NCI-H1105 (cell line): ENCODE measurements around the gene TOP3B.
"Not testable (repeated sequence)": the region's sequence is repeated elsewhere in the genome, so short reads cannot be mapped to it uniquely, and the experiment has no call there.

Experiments
- DNase-seq: peaks from one replicate; lab custom pipeline; 2025; lab: John Stamatoyannopoulos, UW

TOP3B gene

GRCh38 chr22:21944871-21945270 lies 37.7 kb downstream of the TOP3B start:
- no peak for DNase-seq

DNA sequence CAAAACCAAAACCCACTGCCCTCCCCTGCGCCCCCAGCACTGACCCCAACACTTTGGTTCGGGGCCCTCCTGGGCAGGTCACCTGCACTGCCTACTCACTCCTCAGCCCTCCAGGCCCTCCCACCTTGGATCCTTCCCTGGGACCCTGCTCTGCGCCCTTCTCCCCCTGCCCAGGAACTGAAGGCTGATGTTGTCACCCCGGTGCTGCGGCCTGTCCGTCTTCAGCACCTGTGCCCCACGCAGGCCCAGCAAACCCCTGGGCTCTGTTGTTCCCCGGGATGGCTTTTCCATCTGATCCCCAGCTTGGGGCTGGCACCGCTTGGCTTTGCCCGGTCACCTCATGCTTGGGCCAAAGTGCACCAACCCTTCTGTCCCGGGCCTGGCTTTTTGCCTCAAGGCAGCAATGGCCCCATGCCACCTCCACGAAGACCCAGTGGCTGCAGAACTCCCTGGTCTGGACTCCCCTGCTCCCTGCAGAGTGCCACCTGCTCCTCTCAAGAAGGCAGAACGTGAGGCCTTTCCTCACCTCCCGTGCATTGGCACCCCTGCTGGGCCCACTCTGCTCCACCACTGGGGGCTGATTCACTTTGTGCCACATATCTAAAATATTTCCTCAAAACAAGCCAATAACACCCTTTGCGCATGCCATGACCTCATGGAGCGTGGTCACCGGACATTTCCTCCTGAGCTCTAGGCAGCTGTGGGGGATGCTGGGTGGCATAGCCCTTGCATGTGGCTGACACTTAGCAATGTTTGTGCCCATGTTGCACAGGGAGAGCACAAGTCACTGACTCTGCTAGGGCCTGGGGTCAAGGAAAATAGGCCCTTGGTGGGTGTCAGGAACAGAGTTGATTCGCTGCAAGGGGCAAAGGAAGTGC lies 38.8 kb downstream of the TOP3B start:
- no peak for DNase-seq

DNA sequence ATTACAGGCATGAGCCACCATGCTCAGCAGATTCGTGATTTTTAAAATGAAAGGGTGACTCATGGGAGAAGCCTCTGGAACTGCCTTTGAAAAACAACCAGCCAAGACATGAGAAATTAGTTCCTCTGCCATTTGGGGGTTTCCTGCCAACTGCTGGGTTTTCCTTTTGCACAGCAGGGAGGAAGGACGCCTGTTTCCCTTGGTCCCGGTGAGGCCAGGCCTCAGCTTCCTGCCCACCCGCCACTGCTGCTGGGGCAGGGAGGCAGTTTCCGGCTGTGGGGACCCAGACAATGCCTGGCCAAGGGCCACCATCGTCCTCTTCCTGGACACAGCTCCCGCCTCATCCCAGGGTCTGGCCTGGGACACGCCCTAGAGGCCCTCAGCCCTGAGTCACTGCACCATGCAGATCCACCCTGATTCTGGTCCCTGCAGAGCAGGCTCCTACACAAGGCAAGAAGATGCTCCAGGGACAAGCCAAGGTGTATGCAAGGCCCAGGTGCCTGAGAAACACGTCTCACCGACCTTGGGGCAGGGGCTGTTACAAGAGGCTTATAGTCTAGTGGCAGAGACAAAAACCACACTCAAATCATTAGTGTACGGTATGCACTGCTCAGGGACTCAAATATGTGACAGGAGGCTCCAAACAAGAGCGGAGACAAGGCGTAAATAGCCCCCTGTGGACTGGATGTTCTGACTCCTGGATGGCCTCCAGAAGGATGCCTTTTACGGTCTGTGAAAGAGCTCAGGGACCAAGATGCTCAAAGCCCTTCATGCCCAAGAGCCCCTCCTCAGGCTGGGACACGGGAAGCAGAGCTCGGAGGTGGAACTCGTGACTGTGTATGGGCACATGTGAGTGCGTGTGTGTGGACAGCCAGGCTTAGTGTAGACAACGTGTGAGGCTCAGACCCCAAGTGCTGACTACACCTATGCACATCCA lies 39.9 kb downstream of the TOP3B start:
- no peak for DNase-seq

- DNase-seq = no peak
Observed at GRCh38 chr22:21941921-21942320, 40.7 kb downstream of the TOP3B start.

DNA sequence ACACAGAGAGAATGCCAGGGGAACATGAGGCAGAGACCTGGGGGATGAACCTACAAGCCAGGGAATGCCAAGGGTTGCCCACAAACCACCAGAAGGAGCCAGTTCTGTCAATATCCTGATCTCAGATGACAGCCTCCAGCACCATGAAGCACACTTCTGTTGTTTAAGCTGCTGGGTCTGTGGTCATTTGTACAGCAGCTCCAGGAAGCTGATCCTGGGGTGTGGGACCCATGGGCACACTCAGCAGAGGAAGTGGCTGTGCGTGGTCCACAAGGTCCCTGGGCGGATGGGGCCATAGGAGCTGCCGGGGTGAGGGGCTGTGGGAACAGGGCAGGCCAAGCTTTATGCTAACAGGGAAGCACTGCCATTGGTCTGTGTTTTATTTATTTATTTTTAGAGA lies 42.1 kb downstream of the TOP3B start:
- DNase-seq = no peak

GRCh38 chr22:21939935-21940334 lies 42.7 kb downstream of the TOP3B start:
- DNase-seq = not testable (repeated sequence)

GRCh38 chr22:21939461-21939913 lies 43.1 kb downstream of the TOP3B start:
- no peak for DNase-seq

- no peak for DNase-seq
Observed at GRCh38 chr22:21938906-21939305, 43.7 kb downstream of the TOP3B start.

GRCh38 chr22:21938071-21938822 lies 44.3 kb downstream of the TOP3B start:
- DNase-seq = peak; percentile 78

DNA sequence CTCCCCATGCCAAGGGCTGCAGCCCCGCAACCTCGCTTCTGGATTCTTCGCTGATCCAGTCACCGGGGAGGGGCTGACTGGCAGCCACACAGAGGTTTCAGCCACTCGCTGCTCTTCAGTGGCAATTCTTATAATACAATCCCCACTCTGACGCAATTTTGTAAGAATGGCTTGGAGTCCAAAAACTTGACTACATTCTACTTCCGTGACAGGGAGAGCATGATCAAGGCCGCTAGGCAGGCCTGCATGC lies 44.8 kb downstream of the TOP3B start:
- DNase-seq = no peak

GRCh38 chr22:21937041-21937820 lies 45.4 kb downstream of the TOP3B start:
- DNase-seq = no peak

- no peak for DNase-seq
Observed at GRCh38 chr22:21936151-21936775, 46.3 kb downstream of the TOP3B start.

DNA sequence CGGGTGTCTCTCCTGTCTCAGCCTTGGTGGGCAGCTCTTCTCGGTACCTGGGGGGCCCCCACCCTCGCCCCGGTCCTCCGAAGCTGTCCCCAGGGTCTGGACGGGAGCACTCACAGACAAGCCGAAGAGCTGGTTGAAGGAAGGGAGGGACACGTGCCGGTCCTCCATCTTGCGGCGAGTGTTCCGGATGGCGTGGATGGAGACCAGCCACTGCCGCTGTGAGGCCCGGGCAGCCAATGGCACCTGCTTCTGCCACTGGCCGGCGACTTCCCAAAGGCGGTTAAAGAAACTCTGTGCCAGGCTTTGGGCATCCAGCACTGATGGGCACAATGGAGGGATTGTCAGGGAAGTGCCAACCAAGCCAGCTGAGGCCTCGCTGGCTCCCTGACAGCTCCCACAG lies 48.7 kb downstream of the TOP3B start:
- no peak for DNase-seq

DNA sequence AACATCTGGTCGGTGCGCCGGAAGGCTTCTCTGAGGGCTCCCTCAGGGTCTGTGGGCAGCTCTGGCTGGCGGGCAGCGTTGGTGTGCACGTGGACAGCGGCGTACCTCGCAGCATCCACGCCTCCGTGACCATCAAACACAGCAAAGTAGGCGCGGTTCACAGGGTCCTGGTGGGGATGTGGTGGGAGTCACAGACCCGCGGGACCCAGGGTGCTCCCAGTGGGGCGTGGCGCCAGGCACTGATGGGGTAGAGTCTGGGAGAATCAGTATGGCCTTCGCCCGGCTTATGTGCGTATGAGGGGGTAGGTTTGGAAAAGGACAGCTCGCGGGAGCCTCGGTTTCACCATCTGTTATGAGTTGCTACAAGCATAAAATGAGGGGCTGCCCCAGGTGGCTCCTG lies 49.2 kb downstream of the TOP3B start:
- DNase-seq = no peak

- DNase-seq = no peak
Observed at GRCh38 chr22:21932347-21932746, 50.2 kb downstream of the TOP3B start.

GRCh38 chr22:21931056-21931455 lies 51.5 kb downstream of the TOP3B start:
- no peak for DNase-seq

GRCh38 chr22:21929253-21929652 lies 53.3 kb downstream of the TOP3B start:
- DNase-seq = no peak

DNA sequence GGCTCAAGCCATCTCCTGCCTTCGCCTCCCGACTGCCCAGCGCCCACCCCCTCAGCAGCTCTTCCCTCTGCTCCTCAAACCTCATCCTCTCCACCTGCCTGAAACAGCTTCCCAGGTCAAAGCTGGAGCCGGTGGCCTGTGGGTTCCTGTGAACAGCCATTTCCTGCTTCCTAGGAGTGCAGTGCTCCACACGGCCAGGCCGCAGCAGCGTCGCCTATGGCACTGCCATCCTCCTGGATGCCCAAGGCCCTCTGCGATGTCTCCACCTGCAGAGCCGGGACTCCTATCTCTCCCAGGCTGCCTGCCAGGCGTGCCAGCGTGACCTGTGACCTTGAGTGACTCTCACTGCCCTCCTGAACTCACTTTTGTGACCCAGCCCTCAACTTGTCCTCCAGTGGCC lies 54.5 kb downstream of the TOP3B start:
- DNase-seq = no peak

DNA sequence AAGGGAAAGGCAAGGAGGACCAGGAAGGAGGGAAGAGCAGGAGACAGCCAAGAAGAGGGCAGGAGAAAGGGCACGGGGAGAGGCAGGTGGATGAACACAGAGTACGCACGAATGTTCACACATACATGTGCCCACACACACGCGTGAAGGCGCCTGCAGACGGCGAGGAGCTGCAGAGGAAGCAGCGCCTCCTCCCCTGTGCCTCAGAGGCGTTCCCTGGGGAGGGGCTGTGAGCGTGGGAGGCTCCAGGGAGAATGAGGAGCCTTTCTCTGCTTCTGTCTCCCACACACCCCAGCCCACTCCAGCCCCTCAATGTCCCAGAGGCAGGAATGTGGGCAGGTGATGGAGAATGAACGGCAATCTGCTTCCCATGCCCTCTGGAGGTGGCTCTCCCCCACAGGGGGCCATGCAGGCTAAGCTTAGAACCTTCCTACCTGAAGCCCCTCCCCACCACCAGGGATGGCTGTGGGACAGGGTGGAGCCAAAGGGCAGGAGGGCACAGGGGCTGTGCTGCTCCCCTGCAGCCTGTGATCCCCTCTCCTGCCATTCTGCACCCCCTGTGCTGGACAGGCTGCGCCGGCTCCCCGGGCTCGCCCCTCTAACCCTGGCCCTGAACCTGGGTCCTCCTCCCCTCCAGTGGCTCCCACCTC lies 55.3 kb downstream of the TOP3B start:
- no peak for DNase-seq

DNA sequence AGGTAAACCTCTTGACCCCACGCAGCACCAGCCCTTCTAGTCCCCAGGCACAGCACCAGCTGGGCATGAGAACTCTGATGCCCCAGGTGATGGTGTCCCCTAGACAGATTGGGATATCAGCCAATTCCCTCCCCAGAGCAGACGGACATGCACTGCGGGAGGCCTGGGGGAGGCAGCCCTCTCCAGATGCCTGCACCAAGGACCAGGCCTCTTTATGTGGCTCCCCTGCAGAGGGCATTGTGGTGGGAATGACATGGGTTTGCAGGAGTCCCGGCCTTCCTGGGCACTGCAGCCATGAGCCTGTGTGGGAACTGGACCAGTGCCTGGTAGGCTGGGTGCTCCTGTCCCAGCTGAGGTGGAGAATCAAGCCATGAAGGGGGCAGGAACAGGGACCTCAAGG lies 55.9 kb downstream of the TOP3B start:
- DNase-seq = no peak

- no peak for DNase-seq
Observed at GRCh38 chr22:21923163-21923561, 59.4 kb downstream of the TOP3B start.
